Caco-2 (cell line): ENCODE results near the gene OR2T35. TPM values are rescaled to one million over a fixed set of nuclear protein-coding genes. Genes with fewer than 3 reads are reported as not detected.
"Not testable (repeated sequence)": the region's sequence is repeated elsewhere in the genome, so short reads cannot be mapped to it uniquely, and the experiment has no call there.

ENCODE experiments used
- BruUV-seq: library from RNA; stranded (reverse); fragments of 400-500 nt; replicated peaks from 2 replicates; lab custom pipeline; 2021; lab: Mats Ljungman, UMichigan
- CTCF ChIA-PET: fragments of 300-600 bp; sonication (Branson Sonifier 250); formaldehyde crosslinking; loops from one replicate; lab custom pipeline; 2022; ENCODE audit warnings: antibody characterized with exemption; lab: Charles Lee
- POLR2A ChIA-PET: fragments of 300-600 bp; sonication (Branson Sonifier 250); formaldehyde crosslinking; loops from one replicate; lab custom pipeline; 2022; ENCODE audit warnings: antibody characterized with exemption; lab: Charles Lee
- DNase-seq, 2 experiments: peaks; one replicate each; pipeline versions ENCODE4 v3.0.0 to v3.0.0-alpha.2; 2020 to 2022
- H3K27me3 ChIP-seq: replicated peaks from 2 replicates; pipeline ENCODE4 v1.6.0; 2011; ENCODE audit warnings: low read length; ENCODE audit not compliant: control insufficient read depth, insufficient read depth
- H3K36me3 ChIP-seq: 2 replicates; pipeline ENCODE4 v1.5.1; 2011; ENCODE audit warnings: low read length; ENCODE audit not compliant: control insufficient read depth, insufficient read depth
- H3K4me1 ChIP-seq: fragments of 250-450 bp; sonication (Bioruptor Pico); 2 replicates; pipeline ENCODE4 v1.5.1; 2020; ENCODE audit warnings: mild to moderate bottlenecking
- H3K4me3 ChIP-seq: 2 replicates; pipeline ENCODE4 v1.5.1; 2011; ENCODE audit warnings: low read depth, mild to moderate bottlenecking, control low read depth, low read length
- H3K9me3 ChIP-seq: fragments of 250-450 bp; sonication (Bioruptor Pico); 2 replicates; pipeline ENCODE4 v1.5.1; 2020; ENCODE audit warnings: mild to moderate bottlenecking, moderate library complexity
- H3K27ac Mint-ChIP-seq: one replicate; pipeline ENCODE4 v1.8.0; 2022; ENCODE audit warnings: mixed read lengths; ENCODE audit not compliant: unreplicated experiment
- H3K27me3 Mint-ChIP-seq: one replicate; pipeline ENCODE4 v1.8.0; 2022; ENCODE audit warnings: mixed read lengths; ENCODE audit not compliant: insufficient read depth, unreplicated experiment
- H3K36me3 Mint-ChIP-seq: one replicate; pipeline ENCODE4 v1.8.0; 2022; ENCODE audit warnings: mild to moderate bottlenecking, mixed read lengths; ENCODE audit not compliant: insufficient read depth, unreplicated experiment
- H3K4me1 Mint-ChIP-seq: one replicate; pipeline ENCODE4 v1.8.0; 2022; ENCODE audit warnings: low read depth, mixed read lengths; ENCODE audit not compliant: unreplicated experiment
- H3K4me3 Mint-ChIP-seq: one replicate; pipeline ENCODE4 v1.8.0; 2022; ENCODE audit warnings: mild to moderate bottlenecking, moderate library complexity, mixed read lengths; ENCODE audit not compliant: unreplicated experiment
- H3K9me3 Mint-ChIP-seq: one replicate; pipeline ENCODE4 v1.8.0; 2022; ENCODE audit warnings: mixed read lengths; ENCODE audit not compliant: unreplicated experiment
- intact Hi-C: fragments of 100-400 bp; cut with micrococcal nuclease; formaldehyde crosslinking; loops from one replicate; pipeline ENCODE4 v1.10.0; 2022; ENCODE audit not compliant: unreplicated experiment
- total RNA-seq: library from RNA; stranded (reverse); gene quantifications from 2 replicates; pipeline ENCODE4 v1.2.3, GENCODE V29; 2022

Gene OR2T35
- total RNA-seq, 1 experiment from 2014 or later: not detected

DNA sequence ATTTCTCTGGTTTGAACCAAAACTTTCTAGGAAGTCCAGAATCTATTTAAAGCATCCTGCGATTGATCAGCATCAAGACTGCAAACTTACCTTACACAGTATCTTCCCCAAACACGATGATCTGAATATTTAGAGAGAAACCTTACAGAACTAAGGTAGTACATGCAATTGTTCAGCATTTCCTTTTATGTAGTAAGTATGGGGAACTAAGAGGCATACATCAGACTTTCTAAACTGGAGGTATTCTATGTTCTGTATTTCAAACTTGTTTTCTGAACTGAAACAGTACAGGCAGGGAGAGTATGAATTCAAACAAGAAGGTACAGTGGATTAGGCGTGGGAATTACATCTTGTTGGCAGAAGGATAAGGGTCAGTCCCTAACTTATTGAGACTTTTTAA, 10.3 kb upstream of the OR2T35 start, which contains the start of gene OR2T27:
OR2T27 (minus strand) TSS at position 175 of the 400 bp plus-strand sequence. CDS start 4,644 bp downstream, outside the sequence.
- H3K27ac Mint-ChIP-seq, H3K4me1 Mint-ChIP-seq, H3K36me3 ChIP-seq, POLR2A ChIA-PET, H3K27me3 Mint-ChIP-seq, BruUV-seq, intact Hi-C loops, CTCF ChIA-PET, H3K4me3 ChIP-seq, H3K4me1 ChIP-seq, H3K27me3 ChIP-seq, H3K9me3 ChIP-seq, H3K4me3 Mint-ChIP-seq, DNase-seq, H3K9me3 Mint-ChIP-seq, H3K36me3 Mint-ChIP-seq: not testable (repeated sequence)

- BruUV-seq, H3K9me3 Mint-ChIP-seq, H3K27me3 ChIP-seq, H3K4me1 ChIP-seq, H3K4me3 ChIP-seq, H3K36me3 ChIP-seq, POLR2A ChIA-PET, H3K27ac Mint-ChIP-seq, H3K4me3 Mint-ChIP-seq, H3K27me3 Mint-ChIP-seq, intact Hi-C loops, H3K9me3 ChIP-seq, DNase-seq, CTCF ChIA-PET, H3K4me1 Mint-ChIP-seq, H3K36me3 Mint-ChIP-seq: not testable (repeated sequence)
Observed at GRCh38 chr1:248648770-248649536, 3.9 kb upstream of the OR2T35 start.

GRCh38 chr1:248642971-248643651, 2.0 kb downstream of the OR2T35 start:
- H3K36me3 ChIP-seq, H3K27me3 Mint-ChIP-seq, H3K4me3 ChIP-seq, H3K4me1 Mint-ChIP-seq, intact Hi-C loops, H3K9me3 Mint-ChIP-seq, CTCF ChIA-PET, H3K4me1 ChIP-seq, H3K27ac Mint-ChIP-seq, H3K27me3 ChIP-seq, DNase-seq, H3K36me3 Mint-ChIP-seq, H3K9me3 ChIP-seq, BruUV-seq, H3K4me3 Mint-ChIP-seq, POLR2A ChIA-PET: not testable (repeated sequence)

DNA sequence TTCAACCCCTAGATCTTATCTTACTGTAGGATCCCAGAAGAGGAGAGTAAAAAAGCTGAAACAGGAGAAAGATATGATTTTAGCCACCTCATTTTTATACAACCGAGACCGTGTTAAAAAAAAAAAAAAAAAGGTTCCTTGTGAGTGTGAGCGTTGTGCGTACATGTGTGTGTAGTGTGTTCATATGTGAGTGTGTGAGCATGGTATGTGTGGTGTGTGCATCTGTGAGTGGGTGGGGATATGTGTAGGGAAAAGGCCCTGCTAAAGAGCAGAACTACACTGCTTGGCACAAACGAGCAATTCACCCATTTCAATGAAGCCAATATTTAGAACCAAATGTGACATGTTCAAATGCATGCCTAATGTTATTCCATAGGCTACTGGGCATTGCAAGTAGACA, 3.5 kb downstream of the OR2T35 start:
- H3K9me3 ChIP-seq, H3K27me3 Mint-ChIP-seq, H3K4me3 Mint-ChIP-seq, H3K9me3 Mint-ChIP-seq, CTCF ChIA-PET, DNase-seq, H3K4me3 ChIP-seq, intact Hi-C loops, H3K4me1 Mint-ChIP-seq, H3K27ac Mint-ChIP-seq, H3K36me3 Mint-ChIP-seq, POLR2A ChIA-PET, H3K36me3 ChIP-seq, BruUV-seq, H3K4me1 ChIP-seq, H3K27me3 ChIP-seq: not testable (repeated sequence)

DNA sequence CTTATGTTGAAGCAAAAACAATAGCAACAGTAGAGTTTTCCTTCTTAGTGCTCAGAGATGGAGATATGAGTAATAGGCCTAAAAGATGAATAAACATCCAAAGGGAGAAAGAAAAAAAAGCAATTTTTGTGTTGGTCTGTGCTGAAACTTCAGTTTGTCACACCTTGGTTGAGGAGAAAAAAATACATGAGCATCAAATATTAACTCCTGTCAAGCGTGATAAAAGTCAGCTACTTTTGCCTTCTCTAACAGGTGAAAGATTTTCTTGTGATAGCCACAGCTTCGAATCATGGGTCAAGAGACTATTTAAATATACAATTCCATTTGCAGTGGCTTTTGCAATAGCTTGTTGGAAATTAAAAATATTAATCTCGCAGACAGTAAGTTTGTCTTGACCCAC, 4.2 kb downstream of the OR2T35 start:
- H3K27me3 Mint-ChIP-seq, H3K9me3 ChIP-seq, DNase-seq, H3K27ac Mint-ChIP-seq, H3K4me3 Mint-ChIP-seq, H3K4me1 Mint-ChIP-seq, H3K9me3 Mint-ChIP-seq, H3K4me3 ChIP-seq, CTCF ChIA-PET, POLR2A ChIA-PET, BruUV-seq, H3K4me1 ChIP-seq, H3K36me3 Mint-ChIP-seq, intact Hi-C loops, H3K27me3 ChIP-seq, H3K36me3 ChIP-seq: not testable (repeated sequence)

- H3K36me3 Mint-ChIP-seq, intact Hi-C loops, H3K27me3 ChIP-seq, H3K4me3 Mint-ChIP-seq, H3K9me3 ChIP-seq, H3K4me1 Mint-ChIP-seq, H3K27ac Mint-ChIP-seq, H3K9me3 Mint-ChIP-seq, H3K27me3 Mint-ChIP-seq, CTCF ChIA-PET, H3K4me3 ChIP-seq, H3K36me3 ChIP-seq, H3K4me1 ChIP-seq, DNase-seq, BruUV-seq, POLR2A ChIA-PET: not testable (repeated sequence)
Observed at GRCh38 chr1:248639652-248640051, 5.4 kb downstream of the OR2T35 start.

DNA sequence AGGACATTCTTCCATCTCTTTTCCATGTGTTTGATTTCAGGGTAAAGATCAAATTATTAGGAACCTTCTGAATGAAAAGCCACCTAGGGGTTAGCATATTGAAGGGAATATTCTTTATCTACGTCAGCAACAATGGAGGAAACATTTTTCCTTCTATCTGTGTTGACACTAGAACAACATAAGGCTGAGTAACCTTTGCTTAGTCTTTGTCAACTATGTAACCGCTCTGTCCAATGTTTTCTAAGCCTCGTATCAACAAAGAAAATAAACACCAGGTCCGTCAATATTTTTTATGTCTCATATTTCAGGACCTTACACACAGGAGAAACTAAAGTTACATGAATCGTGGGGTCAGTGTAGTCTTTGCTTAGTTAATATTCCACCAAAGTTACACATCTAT, 8.5 kb downstream of the OR2T35 start:
- intact Hi-C loops, BruUV-seq: not testable (repeated sequence)

More for the DNA sequence above, 8.5 kb downstream of the OR2T35 start:
- H3K36me3 ChIP-seq, H3K4me1 Mint-ChIP-seq, CTCF ChIA-PET, H3K9me3 ChIP-seq, DNase-seq, H3K4me3 ChIP-seq, POLR2A ChIA-PET, H3K27ac Mint-ChIP-seq, H3K36me3 Mint-ChIP-seq, H3K4me3 Mint-ChIP-seq, H3K9me3 Mint-ChIP-seq, H3K27me3 Mint-ChIP-seq, H3K27me3 ChIP-seq, H3K4me1 ChIP-seq: not testable (repeated sequence)
